ENCODE data around the gene REELD1.

REELD1 gene

DNA sequence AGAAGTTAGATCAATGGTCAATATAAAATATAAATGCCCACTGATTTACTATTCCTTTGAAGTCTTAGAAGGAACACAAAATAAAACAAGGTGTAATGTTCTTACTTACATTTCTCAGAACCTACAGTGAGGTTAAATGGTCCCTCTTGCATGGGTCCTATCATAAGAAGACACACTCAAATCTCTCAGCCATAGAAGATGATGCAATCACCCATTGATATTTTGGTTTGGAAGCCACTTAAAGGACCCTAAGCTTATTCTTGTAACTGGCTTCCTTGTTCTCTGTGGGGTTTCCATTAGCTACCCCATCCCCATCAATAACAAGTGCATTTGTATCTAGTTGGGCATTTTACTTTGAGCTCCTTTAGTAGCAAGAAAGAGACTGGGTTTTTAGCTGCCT lies 15.1 kb downstream of the REELD1 start:
- no peak for DNase-seq

DNA sequence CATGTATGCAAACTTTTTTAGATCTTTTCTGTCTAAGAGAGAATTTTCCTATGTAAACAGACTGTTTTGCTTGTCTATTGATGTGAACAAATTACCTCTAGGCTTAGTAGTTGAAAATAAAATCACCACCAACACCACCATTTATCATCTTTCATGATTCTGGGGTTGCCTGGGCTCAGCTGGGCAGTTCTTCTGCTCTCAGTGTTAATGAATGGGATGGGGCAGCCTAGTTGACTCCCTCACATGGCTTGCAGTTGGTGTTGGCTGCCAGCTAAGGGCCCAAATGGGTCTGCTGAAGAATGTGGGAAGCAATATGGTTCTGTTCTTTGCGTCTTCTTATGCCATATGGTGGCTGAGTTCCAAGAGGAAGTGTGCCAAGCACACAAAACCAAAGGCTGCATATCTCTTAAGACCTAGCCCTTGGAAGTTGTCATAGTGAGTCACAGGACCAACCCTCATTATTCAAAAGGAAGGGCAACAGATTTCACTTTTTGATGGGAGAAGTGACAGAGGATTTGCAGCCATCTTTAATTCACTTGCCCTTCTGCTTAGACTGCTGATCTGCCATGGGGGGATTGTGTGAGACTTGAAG lies 17.9 kb downstream of the REELD1 start:
- DNase-seq: no peak

DNA sequence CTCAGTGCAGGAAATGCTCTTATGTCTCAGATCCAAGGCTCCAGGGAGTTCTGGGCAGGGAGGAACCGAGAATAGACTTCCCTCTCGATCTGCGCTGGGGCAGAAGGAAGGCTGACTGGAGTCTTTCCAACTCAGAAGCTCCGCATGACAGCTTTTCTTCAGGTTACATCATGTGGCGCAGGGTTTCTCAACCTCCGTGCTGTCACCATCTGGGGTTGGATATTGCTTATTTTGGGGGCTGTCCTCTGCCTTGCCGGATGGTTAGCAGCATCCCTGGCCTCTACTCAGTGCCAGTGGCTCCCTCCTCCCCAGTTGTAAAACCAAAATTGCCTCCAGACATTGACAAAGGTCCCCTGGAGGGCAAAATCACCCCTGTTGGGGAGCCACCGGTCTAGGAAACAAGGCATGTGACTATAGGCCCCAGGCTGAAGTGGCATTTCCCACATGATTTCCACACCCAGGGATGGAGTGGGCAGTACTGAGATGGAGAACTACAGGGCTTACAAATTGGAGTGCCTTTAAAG lies 21.4 kb downstream of the REELD1 start:
- DNase-seq: no peak

DNA sequence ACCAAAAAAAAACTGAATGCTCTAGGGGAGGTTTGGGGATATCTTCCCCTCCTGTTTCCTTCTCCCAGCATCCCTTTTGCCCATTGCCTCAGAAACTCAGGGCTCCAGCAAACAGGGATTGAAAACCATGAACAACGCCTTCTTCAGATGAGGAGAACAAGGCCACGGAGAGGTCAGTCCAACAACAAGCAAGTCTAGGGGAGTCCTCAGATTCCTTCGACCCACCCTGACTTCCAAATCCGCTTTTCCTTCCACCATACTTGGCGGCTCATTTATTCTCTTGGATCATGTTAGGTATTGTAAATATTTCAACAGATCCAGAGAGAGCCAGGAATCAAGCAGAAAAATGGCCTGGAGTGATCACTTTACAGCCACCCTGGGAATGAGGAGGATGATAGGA lies 21.9 kb downstream of the REELD1 start:
- no peak for DNase-seq

DNA sequence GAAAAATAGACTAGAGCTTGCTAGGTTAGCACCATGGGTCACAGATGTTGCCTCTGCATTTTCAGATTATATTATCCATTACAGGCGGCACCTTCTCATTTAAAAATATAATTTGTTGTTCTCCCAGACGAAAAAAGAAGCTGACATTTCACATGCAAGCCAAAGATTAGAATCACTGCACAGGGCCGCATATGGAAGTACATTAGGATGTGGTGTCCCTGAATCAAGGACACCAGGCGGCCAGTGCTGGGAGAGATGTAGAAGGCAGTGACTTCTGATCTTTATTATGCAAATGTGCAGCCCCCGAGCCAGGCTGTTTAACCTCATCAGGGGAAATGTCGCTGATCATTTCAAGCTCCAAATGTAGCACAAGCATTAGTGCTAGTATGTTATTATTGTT lies 22.8 kb downstream of the REELD1 start:
- DNase-seq: no peak

DNA sequence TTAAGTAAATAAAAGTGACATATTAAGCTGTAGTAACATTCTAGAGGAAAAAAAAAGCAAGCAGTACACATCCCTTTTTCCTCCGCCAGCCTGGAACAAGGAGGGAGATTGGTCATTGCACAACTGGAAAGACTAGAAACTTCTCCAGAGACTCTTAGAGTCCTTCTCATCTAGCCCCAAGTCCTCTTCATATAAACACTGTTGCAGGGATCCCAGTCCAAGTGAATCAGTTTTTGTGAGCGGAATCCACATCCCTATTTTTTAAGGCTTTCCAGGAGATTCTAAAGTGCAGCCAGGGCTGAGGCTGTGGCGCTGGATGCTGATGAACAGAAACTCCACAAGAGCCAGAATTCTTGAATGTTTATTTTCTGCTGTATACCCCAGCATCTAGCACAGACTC lies 23.8 kb downstream of the REELD1 start:
- no peak for DNase-seq

DNA sequence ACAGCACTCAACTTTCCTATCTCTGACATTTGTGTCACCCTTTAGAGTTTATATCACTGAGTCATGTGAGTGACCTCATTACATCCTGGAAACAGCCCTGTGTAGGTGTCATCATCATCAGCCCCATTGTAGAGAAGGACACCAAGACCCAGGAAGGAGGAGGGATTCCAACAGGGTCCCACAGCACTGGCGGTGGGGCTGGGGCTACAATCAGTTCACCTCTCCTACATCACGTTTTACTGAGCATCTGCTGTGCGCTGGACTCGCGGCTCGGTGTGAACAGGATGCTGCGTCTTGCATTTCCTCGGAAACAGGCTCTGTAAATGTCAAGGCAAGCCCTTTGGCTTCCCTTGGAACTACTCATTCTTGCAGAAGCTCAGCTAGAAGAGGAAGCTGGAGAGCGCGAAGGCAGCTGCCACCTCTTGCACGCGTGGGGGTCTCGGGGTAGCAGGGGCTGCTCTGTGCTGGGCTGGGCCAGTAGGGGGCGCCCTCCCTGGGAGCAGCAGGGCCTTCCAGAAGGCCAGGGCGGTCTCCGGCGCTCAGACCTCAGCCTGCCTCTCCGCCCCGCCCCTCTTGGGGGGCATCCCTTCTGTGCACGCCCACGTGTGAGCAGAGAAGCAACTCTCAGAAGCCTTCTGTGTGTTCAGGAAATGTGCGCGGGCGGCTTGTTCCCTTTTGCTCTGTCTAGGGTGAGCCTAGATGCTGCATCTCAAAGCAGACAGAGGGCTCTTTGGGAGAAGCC lies 29.0 kb downstream of the REELD1 start:
- no peak for DNase-seq

DNA sequence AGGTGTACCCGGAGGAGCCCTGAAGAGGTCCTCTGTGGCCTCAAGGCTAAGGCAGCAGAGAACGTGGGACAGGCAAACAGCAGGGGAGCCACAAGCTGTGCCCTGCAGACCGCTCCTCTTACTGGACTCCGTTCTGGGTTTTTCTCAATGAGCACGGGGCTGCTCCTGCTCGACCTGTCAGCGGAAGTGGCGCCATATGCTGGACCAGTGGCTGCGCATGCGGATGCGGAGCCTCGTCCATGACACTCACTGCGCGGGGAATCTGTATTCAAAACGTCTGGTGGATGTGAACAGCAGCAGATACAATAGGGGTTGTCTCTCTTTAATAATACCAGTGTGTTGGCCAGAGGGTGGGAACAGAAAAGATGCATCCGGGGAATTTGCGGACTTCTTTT lies 29.5 kb downstream of the REELD1 start:
- DNase-seq: no peak

DNA sequence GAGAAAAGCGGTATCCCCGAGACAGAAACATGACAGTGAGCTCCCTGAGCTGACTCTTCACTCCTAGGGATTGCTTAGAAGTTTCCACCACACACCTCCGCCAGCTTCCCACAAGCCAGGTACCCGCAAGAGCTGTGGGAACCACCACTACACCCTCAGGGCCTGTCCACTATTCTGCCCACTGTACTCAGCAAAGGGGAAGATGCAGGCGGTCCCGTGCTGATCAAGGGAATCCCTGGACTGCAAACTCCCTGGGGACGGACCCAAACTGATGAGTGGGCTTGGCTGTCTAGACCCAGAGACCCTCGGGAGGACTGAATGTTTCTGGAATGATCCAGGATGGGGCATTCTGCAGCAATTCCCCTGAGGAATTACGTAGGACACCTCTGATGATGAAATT lies 30.2 kb downstream of the REELD1 start:
- no peak for DNase-seq

DNA sequence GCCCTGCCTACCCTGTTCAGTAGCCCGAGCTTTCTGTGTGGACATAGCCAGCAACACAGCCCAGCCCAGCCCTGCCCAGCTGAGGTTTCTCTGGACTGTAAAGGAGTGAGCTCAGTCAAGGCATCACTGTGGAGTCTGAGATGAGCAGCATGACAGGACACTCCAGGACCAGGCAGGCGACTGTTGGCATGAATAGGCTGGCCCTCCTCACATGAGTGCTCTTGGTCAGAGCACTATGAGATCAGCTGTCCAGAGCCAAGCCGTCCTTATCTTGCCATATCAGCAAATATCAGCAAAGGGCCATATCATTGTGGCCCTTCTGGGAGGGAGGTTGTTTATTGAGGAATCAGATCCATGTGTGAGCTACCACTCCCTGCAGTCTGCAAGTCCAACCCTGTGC lies 30.9 kb downstream of the REELD1 start:
- DNase-seq: no peak

DNA sequence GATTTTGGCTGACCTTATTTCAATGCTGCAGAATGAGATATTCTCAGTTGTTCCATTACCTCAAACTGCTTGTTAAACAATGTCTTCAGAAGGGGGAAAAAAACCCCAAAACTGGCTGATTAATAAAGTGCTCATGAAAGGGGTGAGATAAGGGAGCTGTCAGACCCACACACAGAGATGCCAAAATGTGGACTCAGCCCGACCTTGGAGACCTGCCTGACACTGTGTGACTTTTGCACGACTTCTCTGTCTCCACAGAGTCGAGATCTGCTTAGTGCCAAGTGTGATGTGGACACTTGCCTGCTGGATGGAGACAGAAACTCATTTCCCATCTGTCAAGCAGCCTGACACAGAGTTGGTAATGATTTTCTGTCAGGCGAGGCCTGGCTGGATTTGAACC lies 31.5 kb downstream of the REELD1 start:
- no peak for DNase-seq

DNA sequence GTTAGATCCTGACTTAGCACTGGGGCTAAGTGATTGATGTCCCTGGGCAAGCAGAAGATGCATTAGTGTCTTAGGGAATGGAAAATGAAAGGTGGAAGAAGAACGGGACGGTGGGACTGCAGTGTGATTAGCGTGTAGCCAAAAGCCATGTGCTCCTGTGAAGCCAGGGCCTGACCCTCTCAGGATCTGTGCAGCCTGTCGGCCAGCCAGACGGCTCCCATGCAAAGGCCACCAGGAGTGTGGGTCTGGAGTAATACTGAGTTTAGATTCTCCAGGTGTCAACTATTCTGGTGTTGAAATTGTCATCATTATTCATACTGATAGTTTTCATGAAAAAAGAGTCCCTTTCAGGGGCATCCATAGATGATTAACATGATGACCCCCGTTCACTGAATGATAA lies 32.0 kb downstream of the REELD1 start:
- DNase-seq: no peak

DNA sequence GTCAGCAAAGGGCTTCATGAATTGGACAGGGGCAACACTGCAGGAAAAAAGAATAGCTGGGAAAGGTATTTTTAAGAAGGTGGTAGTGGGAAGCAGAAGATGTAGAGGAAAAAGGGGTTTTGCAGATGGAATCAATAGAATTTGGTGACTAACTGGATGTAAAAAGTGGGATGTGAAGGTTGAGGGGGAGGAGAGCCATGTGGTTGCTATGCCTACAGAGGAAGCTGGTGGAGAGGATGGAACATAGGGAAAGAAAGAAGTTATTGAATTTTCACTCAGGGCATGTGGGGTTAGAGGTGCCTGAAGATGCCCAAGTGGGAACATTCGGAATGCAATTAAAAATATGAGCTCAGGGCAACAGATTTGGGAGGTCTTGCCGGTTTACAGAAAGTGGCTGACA lies 33.0 kb downstream of the REELD1 start:
- no peak for DNase-seq

DNA sequence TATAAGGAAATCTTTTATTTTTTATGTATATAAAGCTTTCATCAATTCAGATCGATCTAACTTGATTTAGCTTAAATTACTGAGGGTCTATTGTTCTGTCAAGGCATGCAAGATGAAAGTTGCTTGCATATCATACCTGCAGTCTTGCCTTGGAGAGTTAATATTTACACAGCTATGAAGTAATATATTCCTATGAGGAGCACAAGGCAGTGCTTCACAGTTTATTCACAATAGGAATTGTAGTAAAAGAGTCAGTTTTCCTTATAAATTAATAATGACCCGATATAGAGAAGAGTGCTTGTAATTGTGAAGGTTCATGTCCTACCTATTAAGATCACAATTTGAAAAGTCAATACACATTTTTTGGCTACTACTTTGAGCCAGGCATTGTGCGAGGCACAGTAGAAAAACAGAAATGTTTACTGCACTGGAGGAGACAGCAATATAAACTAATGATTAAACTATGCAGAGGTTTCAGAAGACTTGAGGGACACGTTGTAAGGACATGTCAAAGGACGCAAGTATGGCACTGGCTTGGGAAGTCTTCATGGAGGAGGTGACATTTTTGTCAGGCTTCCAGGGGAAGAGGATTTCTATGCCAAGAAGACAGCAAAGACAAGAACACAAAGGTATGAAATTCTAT lies 38.8 kb downstream of the REELD1 start:
- no peak for DNase-seq

DNA sequence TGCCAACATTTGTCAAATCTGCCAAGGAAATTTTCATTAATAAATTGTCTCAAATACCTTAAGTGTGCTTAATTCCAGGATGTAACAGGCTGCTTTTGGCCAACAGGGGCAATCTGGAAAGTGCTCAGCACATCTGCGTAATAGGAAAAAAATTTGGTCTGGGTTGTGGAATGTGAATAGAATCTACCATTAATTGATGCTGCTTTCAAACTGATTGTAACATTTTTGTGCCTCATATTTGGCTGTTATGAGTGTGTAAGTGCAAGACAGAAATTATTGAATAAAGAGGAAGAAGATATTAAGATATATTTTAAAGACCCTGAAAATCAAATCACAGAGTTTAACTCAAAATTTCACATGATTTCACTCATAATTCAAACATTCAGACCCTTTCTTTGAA lies 41.1 kb downstream of the REELD1 start:
- DNase-seq: no peak

DNA sequence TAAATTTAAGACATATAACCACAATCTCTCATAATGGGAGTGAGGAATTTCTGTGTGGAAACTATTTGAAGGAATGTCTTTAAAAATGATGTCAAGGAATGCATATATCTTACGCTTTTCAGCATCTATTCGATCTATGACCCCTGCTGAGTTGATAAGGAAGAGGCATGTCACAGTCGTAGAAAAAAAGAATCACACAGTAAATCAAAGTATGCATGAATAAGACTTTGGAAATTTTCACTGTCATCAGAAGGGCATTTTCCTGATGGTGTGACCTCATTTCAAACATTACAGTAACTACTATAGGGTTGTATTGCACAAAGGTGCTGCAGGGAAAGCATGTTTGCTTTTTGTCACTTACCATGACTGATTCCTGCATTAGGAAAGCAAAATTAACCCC lies 41.5 kb downstream of the REELD1 start:
- no peak for DNase-seq

DNA sequence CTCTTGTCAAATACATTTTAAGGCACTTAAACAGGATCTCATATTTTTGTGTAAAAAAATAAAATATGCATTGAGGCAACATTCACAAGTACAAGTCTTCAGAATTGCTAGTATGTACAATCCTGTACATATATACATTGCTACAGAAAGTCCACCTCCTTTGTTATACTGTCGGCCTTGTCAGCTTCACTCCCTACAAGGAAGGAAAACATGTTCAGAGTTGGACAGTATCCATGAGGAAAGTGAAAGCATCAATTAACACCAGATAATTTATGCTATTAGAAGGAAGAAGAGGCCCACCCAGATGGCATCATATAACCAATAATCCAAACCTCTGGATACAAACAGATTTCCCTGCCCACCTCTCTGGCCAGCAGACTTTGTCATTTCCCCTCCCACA lies 42.0 kb downstream of the REELD1 start:
- DNase-seq: no peak

DNA sequence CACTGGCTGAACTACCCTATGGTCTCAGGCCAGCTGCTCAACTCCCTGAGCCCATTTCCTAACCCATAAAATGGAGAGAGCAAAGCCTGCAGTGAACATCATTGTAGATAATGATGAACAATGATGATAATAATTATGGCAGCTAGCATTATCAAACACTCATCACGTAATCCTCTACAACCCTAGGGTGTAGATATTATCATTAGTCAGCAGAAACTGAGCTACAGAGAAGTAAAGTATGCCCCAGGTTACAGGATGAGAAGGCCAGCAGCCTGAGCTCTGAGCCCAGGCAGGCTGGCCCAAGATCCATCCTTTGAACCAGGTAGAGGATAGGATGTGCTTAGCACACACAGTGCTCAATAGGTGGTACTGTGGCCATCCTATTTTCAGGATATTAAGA lies 43.2 kb downstream of the REELD1 start:
- DNase-seq: no peak

DNA sequence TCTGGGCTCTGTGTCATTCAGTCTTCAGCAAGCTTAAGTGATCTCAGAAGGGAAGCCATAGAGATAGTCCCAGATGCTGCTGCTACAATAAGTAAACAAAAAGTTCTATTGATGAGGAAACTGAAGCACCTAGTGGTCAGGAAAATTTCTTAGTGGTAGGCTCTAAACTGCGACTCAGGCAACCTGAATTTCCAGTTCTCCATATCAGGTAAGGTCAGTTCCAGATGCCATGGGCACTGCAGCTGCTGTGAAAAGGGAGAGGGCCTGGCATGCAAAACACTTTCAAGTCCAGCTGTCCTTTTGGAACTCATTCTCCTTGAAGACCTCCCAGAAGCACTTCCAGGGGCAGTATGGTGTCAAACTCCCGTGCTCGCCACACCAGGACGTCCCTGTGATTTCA lies 46.2 kb downstream of the REELD1 start:
- DNase-seq: no peak

DNA sequence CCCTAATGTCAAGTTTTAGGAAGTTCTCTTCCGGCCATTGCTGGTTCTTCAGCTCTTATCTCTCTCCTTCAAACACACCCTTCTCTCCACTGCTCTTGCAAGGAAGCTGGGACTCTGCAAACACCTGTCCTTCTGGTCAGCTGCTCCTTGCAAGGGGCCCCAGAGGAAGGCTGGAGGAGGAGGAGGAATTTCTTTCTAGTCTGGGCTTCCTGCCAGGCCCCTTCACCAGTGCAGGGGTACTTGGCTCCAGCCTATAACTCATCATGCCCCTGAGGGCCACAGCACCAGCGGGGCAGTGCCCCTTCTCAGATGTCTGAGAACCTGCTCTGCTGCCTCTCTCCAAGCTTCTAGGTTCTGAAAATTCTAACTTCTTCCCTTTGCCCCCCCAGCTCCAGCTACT lies 46.7 kb downstream of the REELD1 start:
- DNase-seq: no peak

DNA sequence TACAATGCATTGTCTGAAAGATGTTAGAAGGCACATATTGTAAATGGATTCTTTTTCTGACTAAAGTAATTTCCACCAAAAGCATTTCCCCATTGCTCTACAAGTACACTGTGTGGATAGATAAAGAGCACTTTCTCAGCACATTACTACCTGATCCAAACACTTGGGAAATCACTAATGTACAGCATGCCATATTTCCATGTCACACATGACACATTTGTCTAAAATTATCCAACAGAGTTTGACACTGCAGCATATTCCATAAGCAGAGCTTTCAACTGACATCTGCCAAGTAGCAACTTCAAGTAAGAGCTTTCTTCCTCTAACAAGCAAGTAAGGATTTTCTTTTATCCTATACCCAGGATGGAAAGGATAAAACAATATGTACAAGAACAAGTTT lies 49.5 kb downstream of the REELD1 start:
- DNase-seq: no peak

DNA sequence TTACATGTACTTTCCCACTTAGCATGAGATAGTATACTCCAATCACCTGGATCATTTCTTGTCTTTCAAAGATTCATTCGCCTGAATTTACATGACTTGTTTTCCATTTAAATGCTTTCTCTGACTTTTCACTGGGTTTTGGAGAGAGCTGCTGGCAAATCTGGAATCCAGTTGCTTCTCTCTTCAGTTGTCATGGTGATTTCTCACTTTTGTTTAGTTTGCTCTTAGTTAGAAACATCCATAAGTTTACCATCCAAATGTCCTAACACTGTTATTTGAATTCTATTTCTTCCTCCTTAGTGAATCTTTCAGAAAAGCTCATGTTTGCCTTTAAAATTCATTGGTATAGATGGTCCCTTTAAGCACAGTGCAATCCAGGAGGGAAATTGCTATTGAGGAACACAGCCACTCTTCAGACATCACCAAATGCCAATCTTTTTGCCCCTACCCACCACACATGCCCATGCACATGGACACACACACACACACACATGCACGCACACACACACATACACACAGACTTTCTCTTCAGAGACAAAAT lies 51.7 kb downstream of the REELD1 start:
- DNase-seq: no peak

DNA sequence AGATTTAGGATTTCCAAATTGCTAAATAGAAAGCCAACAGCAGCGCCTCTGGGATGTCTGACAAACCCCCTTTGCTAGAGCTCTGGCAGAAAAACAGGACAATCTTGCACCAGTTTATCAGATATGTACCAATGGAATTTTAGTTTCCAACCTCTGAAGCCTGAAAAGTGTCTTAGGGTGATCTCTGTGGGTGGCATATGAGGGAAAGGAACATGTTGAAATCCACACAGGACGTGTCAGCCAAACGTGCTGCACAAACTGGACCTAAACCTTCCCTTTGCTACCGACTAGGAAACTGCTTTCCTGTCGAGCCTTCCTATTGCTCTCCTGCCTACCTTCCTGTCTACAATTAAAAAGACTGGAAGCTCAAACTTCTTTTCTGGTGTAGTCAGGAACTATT lies 53.5 kb downstream of the REELD1 start:
- DNase-seq: no peak

DNA sequence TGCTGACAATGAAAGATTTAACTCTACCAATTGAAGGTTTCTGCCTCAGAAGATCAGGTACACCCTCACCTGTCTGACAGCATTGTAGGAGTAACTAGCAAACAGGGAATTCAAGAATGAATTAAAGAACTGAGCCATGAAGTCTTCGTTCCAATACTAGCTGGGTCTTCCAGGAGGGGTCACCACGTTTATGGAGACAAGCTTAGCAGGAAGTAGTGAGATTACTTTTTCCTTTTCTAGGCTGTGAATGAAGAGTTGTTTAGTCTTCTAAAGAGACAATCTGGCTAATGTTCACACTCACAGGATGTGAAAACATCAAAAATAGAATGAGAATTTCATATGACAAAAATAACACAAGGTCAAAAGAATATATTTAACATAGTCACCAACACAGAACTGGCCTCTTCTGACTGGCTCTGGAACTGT lies 54.9 kb downstream of the REELD1 start:
- DNase-seq: no peak

Measured in bone marrow (tissue), 2 donors.